Right lobe of liver (tissue), 6 donors: Measurements from ENCODE around the gene MOGAT1. TPM values are rescaled to one million over a fixed set of nuclear protein-coding genes. Genes with fewer than 3 reads are reported as not detected.

Experiments used
- ATAC-seq, 4 donors: fragments of 200-7000 bp; cut with Tn5 transposase; one replicate each; pipeline ENCODE4 v1.9.1; 2020; ENCODE audit warnings: mild to moderate bottlenecking in 4 of 4, moderate library complexity in 4 of 4
- DNase-seq, 3 donors: peaks; one replicate each; pipeline ENCODE4 v3.0.0-alpha.2; 2020
- H3K27ac ChIP-seq, 3 donors: fragments of 200-600 bp; one replicate each; pipeline ENCODE4 v1.8.0; 2022
- H3K27me3 ChIP-seq, 2 donors: fragments of 200-600 bp; one replicate each; pipeline ENCODE4 v1.8.0; 2022
- H3K36me3 ChIP-seq, 4 donors: fragments of 200-600 bp; sonication (generic) in 1 of 4; one replicate each; pipeline versions ENCODE4 v1.5.1 to v1.8.0; 2017 to 2022; ENCODE audit warnings: control low read depth in 1 of 4
- H3K4me1 ChIP-seq, 4 donors: fragments of 200-600 bp; sonication (generic) in 1 of 4; one replicate each; pipeline versions ENCODE4 v1.5.1 to v1.8.0; 2017 to 2022; ENCODE audit warnings: control low read depth in 1 of 4
- H3K4me3 ChIP-seq, 3 donors: fragments of 200-600 bp; one replicate each; pipeline ENCODE4 v1.8.0; 2022
- H3K9me3 ChIP-seq, 4 donors: fragments of 200-600 bp; sonication (generic) in 1 of 4; one replicate each; pipeline versions ENCODE4 v1.5.1 to v1.8.0; 2017 to 2022; ENCODE audit warnings: control low read depth in 1 of 4
- CTCF ChIP-seq, 4 donors: fragments of 200-600 bp in 3 of 4; fragments of 450-650 bp in 1 of 4; IDR thresholded peaks; one replicate each; pipeline versions ENCODE4 v1.5.1 to v1.8.0; 2016 to 2022; ENCODE audit warnings: antibody characterized with exemption in 4 of 4, mild to moderate bottlenecking in 2 of 4
- POLR2A ChIP-seq: fragments of 450-650 bp; IDR thresholded peaks from one replicate; pipeline ENCODE4 v1.6.1; 2017; ENCODE audit warnings: antibody characterized with exemption, mild to moderate bottlenecking
- WGBS: methylation state at CpG from one replicate; pipeline ENCODE4 v1.1.6; 2018; ENCODE audit warnings: low coverage, low lambda C conversion rate; ENCODE audit not compliant: insufficient coverage; ENCODE audit errors: missing lambda C conversion rate; 5-methylcytosine and 5-hydroxymethylcytosine counted together
- intact Hi-C, 2 donors: fragments of 100-400 bp; cut with DNase I; formaldehyde crosslinking; loops; one replicate each; pipeline versions ENCODE4 v1.11.2 to v1.14.1; 2022
- total RNA-seq, 6 experiments: library from RNA; depleted of rRNA in 2 of 6; stranded (reverse); fragments of >200 nt in 2 of 6; fragmentation: NEBNext Ultra II Directional in 3 of 6; extraction: Animal tissue kit (Norgen Biotek cat#: 25700) in 3 of 6; gene quantifications; one replicate each; pipeline versions ENCODE4 v1.1.0 to v1.2.4, GENCODE V29; 2016 to 2023
- donor health status: DM: no; HTN: yes; CAD: no.
- donor health status: DM: no; HTN: no; CAD: no.
- donor health status: DM: no; HTN: no; CAD: no.
- donor health status: DM: no; HTN: yes; CAD: no.
- donor health status: DM: no; HTN: yes; CAD: no.

The MOGAT1 gene
- total RNA-seq, 6 experiments from 2014 or later = 0.50 to 8.1 (median 3.4) TPM

GRCh38 chr2:222731201-222731621 is 59.8 kb downstream of the MOGAT1 start:
- no peak for TF ChIP-seq POLR2A
- no peak for TF ChIP-seq CTCF (IDR thresholded peaks at IDR 0.05)
- Histone ChIP-seq H3K27me3 (no peaks in the 10 kb centered on the region), H3K4me3 (no peak overlapping the region), H3K9me3 (no peaks in the 10 kb centered on the region), H3K27ac (no peak overlapping the region), H3K4me1 (no peaks in the 10 kb centered on the region), H3K36me3 (no peaks in the 10 kb centered on the region)
- DNase-seq (no peak), ATAC-seq (no peak)
- intact Hi-C loops = no loop called here
- WGBS = 77% methylated on average over 2 of the region's 2 CpGs

DNA sequence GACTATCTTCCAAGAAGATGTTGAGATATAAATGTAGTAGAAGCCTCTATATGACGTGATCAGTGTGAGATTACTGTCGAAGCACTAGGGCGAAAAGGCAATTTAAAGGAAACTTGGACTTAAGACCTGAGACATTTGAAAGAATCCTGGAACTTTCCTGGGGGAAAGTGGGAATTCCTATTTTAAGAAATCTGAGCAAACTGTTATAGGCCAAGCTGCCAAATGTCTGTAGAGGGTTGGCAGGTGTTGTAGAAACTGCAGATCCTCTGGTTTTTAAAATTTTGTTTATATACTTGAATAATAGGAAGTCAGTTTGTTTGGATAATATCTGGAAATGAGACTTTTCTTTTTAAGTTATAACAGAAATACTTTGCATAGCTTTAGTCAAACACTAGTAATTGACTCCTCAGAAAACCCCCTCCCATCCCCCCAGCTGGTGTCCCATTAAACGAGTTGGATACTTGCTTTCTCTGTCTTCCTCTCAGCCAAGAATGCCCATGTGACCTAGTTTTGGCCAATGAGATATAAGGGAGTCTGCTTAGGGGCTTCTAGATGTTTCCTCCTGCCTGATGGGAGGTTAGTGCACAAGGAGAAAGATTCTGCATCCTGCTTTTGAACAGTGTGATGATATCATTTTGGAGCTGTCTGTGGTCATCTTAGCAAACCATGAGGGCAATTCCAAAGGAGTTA is 61.2 kb downstream of the MOGAT1 start:
- no peaks in the 10 kb centered on the region for H3K27me3 ChIP-seq
- WGBS = 65% methylated on average over 4 of the region's 4 CpGs
- ATAC-seq (no peak), DNase-seq (no peak)
- TF ChIP-seq CTCF (IDR thresholded peaks at IDR 0.05) (no peak), POLR2A (no peak)
- H3K36me3 ChIP-seq = no peaks in the 10 kb centered on the region
- intact Hi-C loops = no loop called here
- H3K9me3 ChIP-seq = no peaks in the 10 kb centered on the region
- H3K27ac ChIP-seq = no peak overlapping the region
- H3K4me3 ChIP-seq = no peak overlapping the region
- no peaks in the 10 kb centered on the region for H3K4me1 ChIP-seq

- WGBS = 94% methylated on average over 3 of the region's 3 CpGs
- TF ChIP-seq CTCF (IDR thresholded peaks at IDR 0.05) = no peak
- no peaks in the 10 kb centered on the region for H3K4me1 ChIP-seq
- intact Hi-C loops = no loop called here
- H3K27ac ChIP-seq = no peak overlapping the region
- no peak overlapping the region for H3K4me3 ChIP-seq
- no peaks in the 10 kb centered on the region for H3K9me3 ChIP-seq
- no peaks in the 10 kb centered on the region for H3K27me3 ChIP-seq
- DNase-seq = no peak
- ATAC-seq = no peak
- no peaks in the 10 kb centered on the region for H3K36me3 ChIP-seq
Measured at GRCh38 chr2:222733470-222733845, 62.0 kb downstream of the MOGAT1 start.

DNA sequence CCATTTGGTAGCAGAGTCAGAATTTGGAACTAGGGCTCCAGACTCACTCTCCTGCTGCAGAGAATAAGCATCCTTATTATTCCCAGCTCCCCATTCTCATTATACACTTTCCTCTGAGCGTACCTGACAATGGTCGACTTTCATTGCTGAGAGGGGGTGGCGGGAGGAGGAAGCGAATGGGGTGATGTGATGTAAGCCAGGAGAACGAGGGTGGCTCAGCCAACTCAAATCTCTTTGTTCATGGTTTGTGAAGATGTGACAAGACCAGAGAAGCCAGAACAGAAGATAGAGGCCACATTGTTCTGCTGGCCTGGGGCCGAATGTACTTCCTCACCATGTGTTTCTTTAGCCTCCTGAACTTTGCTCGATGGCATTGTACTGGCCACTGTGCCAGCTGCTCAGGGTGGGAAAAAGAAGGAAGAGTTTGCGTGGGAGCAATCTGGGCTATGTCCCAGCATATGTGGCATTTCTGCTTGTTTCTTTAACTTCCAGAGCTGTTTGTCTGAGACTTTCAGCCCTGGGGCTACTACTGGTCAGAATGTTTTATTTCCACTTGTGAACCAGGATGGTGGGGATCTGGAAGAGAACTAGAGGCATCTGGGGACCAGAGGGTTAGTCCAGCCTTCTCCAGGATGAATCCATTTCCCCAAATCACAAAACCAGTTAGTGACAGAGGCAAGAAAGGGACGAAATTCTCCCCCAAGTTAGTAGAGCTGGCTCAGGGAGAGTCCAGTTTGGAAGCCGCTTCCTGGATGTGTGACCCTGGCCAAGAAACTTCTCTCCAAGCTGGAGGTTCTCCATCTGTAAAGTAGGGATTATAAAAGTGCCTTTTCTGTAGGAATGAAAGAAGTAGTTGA is 62.6 kb downstream of the MOGAT1 start:
- no peaks in the 10 kb centered on the region for H3K27me3 ChIP-seq
- intact Hi-C loops = no loop called here
- TF ChIP-seq POLR2A (no peak), CTCF (IDR thresholded peaks at IDR 0.05) (no peak)
- H3K27ac ChIP-seq = no peak overlapping the region
- 64% methylated on average over 8 of the region's 10 CpGs for WGBS
- no peaks in the 10 kb centered on the region for H3K36me3 ChIP-seq
- no peak overlapping the region for H3K4me3 ChIP-seq
- no peaks in the 10 kb centered on the region for H3K9me3 ChIP-seq
- DNase-seq (no peak), ATAC-seq (peak in 1 of 4 donors; percentile 27)
- no peaks in the 10 kb centered on the region for H3K4me1 ChIP-seq
